HL-60 (cell line): ENCODE measurements around the gene TMPO.

ENCODE experiments used
- DNase-seq, 2 experiments: peaks; one replicate each; pipeline ENCODE4 v3.0.0-alpha.2; 2010 to 2020; ENCODE audit warnings: low read depth in 1 of 2, low spot score in 1 of 2
- H3K27ac ChIP-seq: fragments of 250-450 bp; sonication (Bioruptor Pico); replicated peaks from 2 replicates; pipeline ENCODE4 v1.5.1; 2020; ENCODE audit warnings: mild to moderate bottlenecking, moderate library complexity
- H3K27me3 ChIP-seq: fragments of 250-450 bp; sonication (Bioruptor Pico); 2 replicates; pipeline ENCODE4 v1.5.1; 2021; ENCODE audit warnings: mild to moderate bottlenecking, moderate library complexity; ENCODE audit not compliant: insufficient read depth, poor library complexity, severe bottlenecking
- H3K4me3 ChIP-seq: replicated peaks from 2 replicates; pipeline ENCODE4 v1.5.1; 2011; ENCODE audit warnings: mild to moderate bottlenecking, control low read depth, low read length; ENCODE audit not compliant: insufficient read depth
- GABPA ChIP-seq: IDR thresholded peaks from 2 replicates; pipeline ENCODE4 v1.6.1; 2012; ENCODE audit warnings: low read depth
- POLR2AphosphoS5 ChIP-seq: IDR thresholded peaks from 2 replicates; pipeline ENCODE4 v1.6.1; 2012; ENCODE audit warnings: low read depth
- SPI1 ChIP-seq: IDR thresholded peaks from 2 replicates; pipeline ENCODE4 v1.6.1; 2012; ENCODE audit warnings: low read depth, mild to moderate bottlenecking, borderline replicate concordance
- long read RNA-seq: library from polyadenylated mRNA; unstranded; transcript quantifications from one replicate; pipeline ENCODE4 v2.0.0, GENCODE V29; 2020
- TF ChIP-seq, protein P1 (sequence below): IDR thresholded peaks from one replicate; pipeline ENCODE4 v1.5.1; 2011; ENCODE audit warnings: low read length, control low read depth, inconsistent platforms; ENCODE audit not compliant: insufficient read depth
- TF ChIP-seq, protein P2 (sequence below): IDR thresholded peaks from 2 replicates; pipeline ENCODE4 v1.6.1; 2012; ENCODE audit warnings: low read depth; ENCODE audit not compliant: insufficient replicate concordance

The TMPO gene, protein sequence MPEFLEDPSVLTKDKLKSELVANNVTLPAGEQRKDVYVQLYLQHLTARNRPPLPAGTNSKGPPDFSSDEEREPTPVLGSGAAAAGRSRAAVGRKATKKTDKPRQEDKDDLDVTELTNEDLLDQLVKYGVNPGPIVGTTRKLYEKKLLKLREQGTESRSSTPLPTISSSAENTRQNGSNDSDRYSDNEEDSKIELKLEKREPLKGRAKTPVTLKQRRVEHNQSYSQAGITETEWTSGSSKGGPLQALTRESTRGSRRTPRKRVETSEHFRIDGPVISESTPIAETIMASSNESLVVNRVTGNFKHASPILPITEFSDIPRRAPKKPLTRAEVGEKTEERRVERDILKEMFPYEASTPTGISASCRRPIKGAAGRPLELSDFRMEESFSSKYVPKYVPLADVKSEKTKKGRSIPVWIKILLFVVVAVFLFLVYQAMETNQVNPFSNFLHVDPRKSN
- long read RNA-seq, full-length matches to known transcripts: 348 of 495 reads
- long read RNA-seq, partial matches to known transcripts: 18 of 495 reads
- long read RNA-seq, other reads (novel, unspliced or antisense): 129 of 495 reads

DNA sequence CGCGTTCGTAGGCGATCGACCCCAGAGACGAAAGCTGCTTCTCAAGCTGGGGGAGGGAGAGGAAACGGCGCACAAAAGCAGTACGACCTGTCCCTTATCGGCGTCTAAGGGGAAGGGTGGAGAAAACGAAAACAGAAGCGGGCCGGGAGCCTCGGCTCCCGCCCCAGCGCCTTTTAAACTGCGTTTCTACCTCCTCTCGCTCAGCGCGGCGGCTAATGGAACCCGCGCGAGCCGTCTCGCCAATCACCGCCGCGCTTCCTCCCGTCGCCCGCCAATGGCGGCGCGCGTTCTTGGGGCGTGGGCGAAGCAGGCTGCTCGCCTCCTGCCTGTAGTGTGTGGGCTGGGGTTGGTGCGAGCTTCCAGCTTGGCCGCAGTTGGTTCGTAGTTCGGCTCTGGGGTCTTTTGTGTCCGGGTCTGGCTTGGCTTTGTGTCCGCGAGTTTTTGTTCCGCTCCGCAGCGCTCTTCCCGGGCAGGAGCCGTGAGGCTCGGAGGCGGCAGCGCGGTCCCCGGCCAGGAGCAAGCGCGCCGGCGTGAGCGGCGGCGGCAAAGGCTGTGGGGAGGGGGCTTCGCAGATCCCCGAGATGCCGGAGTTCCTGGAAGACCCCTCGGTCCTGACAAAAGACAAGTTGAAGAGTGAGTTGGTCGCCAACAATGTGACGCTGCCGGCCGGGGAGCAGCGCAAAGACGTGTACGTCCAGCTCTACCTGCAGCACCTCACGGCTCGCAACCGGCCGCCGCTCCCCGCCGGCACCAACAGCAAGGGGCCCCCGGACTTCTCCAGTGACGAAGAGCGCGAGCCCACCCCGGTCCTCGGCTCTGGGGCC is at the start of gene TMPO:
TMPO (plus strand) TSS at position 304 of the 824 bp plus-strand sequence; CDS start at position 582, 278 bp downstream.
- H3K4me3 ChIP-seq: peak within 1 kb of the TSS; percentile 74
- peak; percentile 90 for TF ChIP-seq POLR2AphosphoS5
- TF ChIP-seq, protein P1, sequence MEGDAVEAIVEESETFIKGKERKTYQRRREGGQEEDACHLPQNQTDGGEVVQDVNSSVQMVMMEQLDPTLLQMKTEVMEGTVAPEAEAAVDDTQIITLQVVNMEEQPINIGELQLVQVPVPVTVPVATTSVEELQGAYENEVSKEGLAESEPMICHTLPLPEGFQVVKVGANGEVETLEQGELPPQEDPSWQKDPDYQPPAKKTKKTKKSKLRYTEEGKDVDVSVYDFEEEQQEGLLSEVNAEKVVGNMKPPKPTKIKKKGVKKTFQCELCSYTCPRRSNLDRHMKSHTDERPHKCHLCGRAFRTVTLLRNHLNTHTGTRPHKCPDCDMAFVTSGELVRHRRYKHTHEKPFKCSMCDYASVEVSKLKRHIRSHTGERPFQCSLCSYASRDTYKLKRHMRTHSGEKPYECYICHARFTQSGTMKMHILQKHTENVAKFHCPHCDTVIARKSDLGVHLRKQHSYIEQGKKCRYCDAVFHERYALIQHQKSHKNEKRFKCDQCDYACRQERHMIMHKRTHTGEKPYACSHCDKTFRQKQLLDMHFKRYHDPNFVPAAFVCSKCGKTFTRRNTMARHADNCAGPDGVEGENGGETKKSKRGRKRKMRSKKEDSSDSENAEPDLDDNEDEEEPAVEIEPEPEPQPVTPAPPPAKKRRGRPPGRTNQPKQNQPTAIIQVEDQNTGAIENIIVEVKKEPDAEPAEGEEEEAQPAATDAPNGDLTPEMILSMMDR: no peak
- TF ChIP-seq GABPA: no peak
- TF ChIP-seq, protein P2, sequence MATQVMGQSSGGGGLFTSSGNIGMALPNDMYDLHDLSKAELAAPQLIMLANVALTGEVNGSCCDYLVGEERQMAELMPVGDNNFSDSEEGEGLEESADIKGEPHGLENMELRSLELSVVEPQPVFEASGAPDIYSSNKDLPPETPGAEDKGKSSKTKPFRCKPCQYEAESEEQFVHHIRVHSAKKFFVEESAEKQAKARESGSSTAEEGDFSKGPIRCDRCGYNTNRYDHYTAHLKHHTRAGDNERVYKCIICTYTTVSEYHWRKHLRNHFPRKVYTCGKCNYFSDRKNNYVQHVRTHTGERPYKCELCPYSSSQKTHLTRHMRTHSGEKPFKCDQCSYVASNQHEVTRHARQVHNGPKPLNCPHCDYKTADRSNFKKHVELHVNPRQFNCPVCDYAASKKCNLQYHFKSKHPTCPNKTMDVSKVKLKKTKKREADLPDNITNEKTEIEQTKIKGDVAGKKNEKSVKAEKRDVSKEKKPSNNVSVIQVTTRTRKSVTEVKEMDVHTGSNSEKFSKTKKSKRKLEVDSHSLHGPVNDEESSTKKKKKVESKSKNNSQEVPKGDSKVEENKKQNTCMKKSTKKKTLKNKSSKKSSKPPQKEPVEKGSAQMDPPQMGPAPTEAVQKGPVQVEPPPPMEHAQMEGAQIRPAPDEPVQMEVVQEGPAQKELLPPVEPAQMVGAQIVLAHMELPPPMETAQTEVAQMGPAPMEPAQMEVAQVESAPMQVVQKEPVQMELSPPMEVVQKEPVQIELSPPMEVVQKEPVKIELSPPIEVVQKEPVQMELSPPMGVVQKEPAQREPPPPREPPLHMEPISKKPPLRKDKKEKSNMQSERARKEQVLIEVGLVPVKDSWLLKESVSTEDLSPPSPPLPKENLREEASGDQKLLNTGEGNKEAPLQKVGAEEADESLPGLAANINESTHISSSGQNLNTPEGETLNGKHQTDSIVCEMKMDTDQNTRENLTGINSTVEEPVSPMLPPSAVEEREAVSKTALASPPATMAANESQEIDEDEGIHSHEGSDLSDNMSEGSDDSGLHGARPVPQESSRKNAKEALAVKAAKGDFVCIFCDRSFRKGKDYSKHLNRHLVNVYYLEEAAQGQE: peak; percentile 41
- TF ChIP-seq SPI1: no peak; the same call in 1 of the 2 replicates
- DNase-seq: peak; percentile 77 to 91
- no peaks in the 10 kb centered on the region for H3K27me3 ChIP-seq
- peak within 1 kb of the TSS; percentile 100 for H3K27ac ChIP-seq

DNA sequence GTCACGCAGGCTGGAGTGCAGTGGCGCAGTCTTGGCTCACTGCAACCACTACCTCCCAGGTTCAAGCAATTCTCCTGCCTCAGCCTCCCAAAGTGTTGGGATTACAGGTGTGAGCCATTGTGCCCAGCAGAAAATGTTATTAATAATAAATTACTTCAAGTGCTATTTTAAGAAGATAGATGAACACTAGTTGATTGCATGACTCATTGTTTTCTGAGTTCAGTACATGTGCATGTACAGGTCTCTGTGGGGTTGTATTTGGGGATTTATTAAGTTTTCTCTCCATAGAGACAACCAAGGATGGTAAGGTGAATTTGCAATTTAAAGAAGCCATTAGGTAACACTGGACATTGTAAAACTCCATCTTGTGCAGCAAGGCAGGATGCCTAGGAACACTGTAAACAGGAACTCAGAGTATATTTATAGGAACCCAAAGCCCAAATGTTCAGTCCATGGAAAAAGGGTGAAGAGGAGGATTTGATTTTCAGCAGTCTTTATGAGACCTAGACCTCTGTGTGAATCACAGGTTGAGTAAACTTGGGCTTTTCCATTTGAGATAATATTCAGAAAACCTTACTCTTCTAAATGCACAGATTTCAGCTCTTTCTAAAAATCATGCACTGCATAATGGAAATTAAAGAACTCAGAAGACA is 49.3 kb upstream of the TMPO start:
- Histone ChIP-seq H3K27ac (no peak overlapping the region), H3K27me3 (peaks cover 4% of the 10 kb centered on the region), H3K4me3 (no peak overlapping the region)
- TF ChIP-seq, protein P1: no peak
- TF ChIP-seq SPI1 (no peak), POLR2AphosphoS5 (no peak), GABPA (no peak)
- TF ChIP-seq, protein P2: no peak
- DNase-seq: no peak

DNA sequence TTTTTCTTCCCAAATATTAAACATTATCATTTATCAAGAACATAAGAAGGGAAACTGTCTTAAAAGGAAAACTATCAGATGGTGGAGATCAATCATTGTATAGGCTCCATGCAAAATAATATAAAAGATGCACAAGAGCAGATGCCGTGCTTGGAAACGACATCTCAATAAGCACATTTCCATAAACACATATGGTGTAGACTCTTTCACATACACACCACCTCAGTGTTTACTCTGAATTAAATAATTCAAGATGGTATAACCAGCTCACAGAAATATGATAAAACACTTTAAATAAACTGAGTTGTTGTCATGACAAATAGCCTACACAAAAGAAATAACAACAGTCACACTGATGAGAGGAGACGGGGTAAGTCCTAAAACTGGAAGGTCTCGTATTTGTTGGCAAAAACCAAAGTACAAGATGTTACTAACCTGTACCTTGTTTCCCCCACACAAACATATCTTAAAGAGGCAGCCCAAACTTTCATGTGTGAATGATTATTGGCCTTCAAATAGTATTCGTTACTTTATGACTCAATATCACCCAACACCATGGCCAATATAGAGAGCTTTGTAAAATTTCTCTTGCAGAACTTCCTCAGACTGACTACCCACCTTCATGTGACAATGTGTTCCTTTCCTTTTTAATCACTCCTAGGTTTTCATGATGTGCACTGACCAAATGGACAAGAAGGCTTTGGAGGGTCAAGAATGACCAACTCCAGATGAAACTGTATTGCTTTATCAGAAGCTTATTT is 48.6 kb upstream of the TMPO start:
- TF ChIP-seq, protein P1: no peak
- no peak for TF ChIP-seq SPI1
- no peak for TF ChIP-seq POLR2AphosphoS5
- TF ChIP-seq, protein P2: no peak
- TF ChIP-seq GABPA: no peak

More for the DNA sequence above, 48.6 kb upstream of the TMPO start:
- no peak overlapping the region for H3K4me3 ChIP-seq
- DNase-seq: no peak
- H3K27ac ChIP-seq: no peak overlapping the region
- H3K27me3 ChIP-seq: peaks cover 4% of the 10 kb centered on the region
